ENCODE results near the gene PACRG. TPM values are rescaled to one million over a fixed set of nuclear protein-coding genes. Genes with fewer than 3 reads are reported as not detected.

Gene PACRG
- polyA plus RNA-seq, 1 donor (not counting 4 experiments of a cell fraction or from before 2014, with no cell fraction given) = 0.31 TPM

DNA sequence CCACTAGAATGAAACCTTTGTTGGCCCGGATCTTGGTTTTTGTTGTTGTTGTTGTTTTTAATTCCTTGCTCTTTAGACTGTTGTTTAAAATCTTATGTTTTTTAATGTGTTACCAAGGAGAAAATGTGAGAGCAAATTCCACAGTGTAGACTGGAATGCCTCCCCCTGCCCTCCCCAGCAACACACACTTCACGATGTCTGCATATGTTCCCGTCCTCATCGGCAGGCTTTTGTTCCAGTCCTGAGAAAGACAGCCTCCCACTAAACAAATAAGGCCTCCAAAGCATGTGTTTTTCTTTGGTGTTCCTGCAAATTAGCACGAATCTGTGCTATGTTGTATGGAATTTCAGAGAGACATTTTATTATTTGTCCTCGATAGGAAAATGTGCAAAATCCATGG lies 423.4 kb downstream of the PACRG start:
- no peak overlapping the region for H2AFZ ChIP-seq (ENCODE audit: control insufficient read depth, low read length)
- FAIRE-seq (no peak), DNase-seq (ENCODE audit: low read depth, low spot score) (no peak)
- H3K36me3 ChIP-seq (ENCODE audit: control insufficient read depth in 2 of 2, extremely low read depth in 1 of 2, insufficient read depth in 2 of 2, low read length in 2 of 2) = no peaks in the 10 kb centered on the region
- no peak overlapping the region for H3K27ac ChIP-seq (ENCODE audit: control insufficient read depth, insufficient read depth, low read length)
- no peaks in the 10 kb centered on the region for H3K4me1 ChIP-seq (ENCODE audit: control insufficient read depth, extremely low read depth, insufficient read depth, low read length)
- peaks cover 2% of the 10 kb centered on the region for H3K9me3 ChIP-seq (ENCODE audit: control insufficient read depth, low read depth, low read length)
- no peaks in the 10 kb centered on the region for H3K27me3 ChIP-seq (ENCODE audit: control insufficient read depth, extremely low read depth, insufficient read depth, low read length)
- H3K4me3 ChIP-seq (ENCODE audit: control insufficient read depth in 2 of 3, extremely low read depth in 1 of 3, insufficient read depth in 2 of 3, low read depth in 1 of 3, low read length in 3 of 3) = no peak overlapping the region
- no peak overlapping the region for H3K4me2 ChIP-seq (ENCODE audit: control insufficient read depth, extremely low read depth, insufficient read depth, low read depth, low read length)
- no peaks in the 10 kb centered on the region for H3K9me1 ChIP-seq (ENCODE audit: control insufficient read depth, extremely low read depth, insufficient read depth, low read length)
- no peaks in the 10 kb centered on the region for H3K79me2 ChIP-seq (ENCODE audit: control insufficient read depth, insufficient read depth, low read length)
- H3K9ac ChIP-seq (ENCODE audit: control insufficient read depth, extremely low read depth, insufficient read depth, low read length) = no peak overlapping the region
- dilution Hi-C loops (cut with MboI; ENCODE audit: extremely low pct_ligation_motif_present, low sequenced_read_pairs) = no loop called here
- H4K20me1 ChIP-seq (ENCODE audit: control insufficient read depth, extremely low read depth, insufficient read depth, low read length) = no peaks in the 10 kb centered on the region
- TF ChIP-seq EZH2 (IDR thresholded peaks at IDR 0.05; ENCODE audit: low read length) = no peak
- TF ChIP-seq, protein P1, sequence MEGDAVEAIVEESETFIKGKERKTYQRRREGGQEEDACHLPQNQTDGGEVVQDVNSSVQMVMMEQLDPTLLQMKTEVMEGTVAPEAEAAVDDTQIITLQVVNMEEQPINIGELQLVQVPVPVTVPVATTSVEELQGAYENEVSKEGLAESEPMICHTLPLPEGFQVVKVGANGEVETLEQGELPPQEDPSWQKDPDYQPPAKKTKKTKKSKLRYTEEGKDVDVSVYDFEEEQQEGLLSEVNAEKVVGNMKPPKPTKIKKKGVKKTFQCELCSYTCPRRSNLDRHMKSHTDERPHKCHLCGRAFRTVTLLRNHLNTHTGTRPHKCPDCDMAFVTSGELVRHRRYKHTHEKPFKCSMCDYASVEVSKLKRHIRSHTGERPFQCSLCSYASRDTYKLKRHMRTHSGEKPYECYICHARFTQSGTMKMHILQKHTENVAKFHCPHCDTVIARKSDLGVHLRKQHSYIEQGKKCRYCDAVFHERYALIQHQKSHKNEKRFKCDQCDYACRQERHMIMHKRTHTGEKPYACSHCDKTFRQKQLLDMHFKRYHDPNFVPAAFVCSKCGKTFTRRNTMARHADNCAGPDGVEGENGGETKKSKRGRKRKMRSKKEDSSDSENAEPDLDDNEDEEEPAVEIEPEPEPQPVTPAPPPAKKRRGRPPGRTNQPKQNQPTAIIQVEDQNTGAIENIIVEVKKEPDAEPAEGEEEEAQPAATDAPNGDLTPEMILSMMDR (optimal IDR thresholded peaks at IDR 0.05 in 1 of 3, IDR thresholded peaks at IDR 0.05 in 1 of 3, conservative IDR thresholded peaks at IDR 0.05 in 1 of 3; ENCODE audit: extremely low read depth in 1 of 3, insufficient read depth in 2 of 3, low read length in 3 of 3) = no peak

DNA sequence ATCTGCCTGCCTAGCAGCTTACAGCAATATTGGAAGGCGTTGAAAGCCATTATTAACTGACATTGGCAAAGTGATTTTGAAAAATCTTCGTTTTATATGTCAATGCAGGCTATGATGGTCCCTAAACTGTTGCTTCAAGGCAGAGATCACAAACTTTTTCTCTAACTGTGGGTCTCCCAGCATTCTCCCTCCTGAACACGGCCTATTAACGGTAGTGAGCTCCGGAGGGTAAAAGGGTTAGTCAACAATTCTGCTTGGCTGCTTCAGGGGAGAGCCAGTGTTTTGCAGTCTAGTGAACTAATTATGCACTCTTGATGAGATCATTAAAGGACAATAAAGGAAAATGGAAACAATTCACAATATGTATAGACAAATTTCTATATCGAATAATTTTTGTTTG lies 424.9 kb downstream of the PACRG start:
- no peak overlapping the region for H3K27ac ChIP-seq (ENCODE audit: control insufficient read depth, insufficient read depth, low read length)
- H3K36me3 ChIP-seq (ENCODE audit: control insufficient read depth in 2 of 2, extremely low read depth in 1 of 2, insufficient read depth in 2 of 2, low read length in 2 of 2) = no peaks in the 10 kb centered on the region
- peaks cover 2% of the 10 kb centered on the region for H3K9me3 ChIP-seq (ENCODE audit: control insufficient read depth, low read depth, low read length)
- no peaks in the 10 kb centered on the region for H3K79me2 ChIP-seq (ENCODE audit: control insufficient read depth, insufficient read depth, low read length)
- dilution Hi-C loops (cut with MboI; ENCODE audit: extremely low pct_ligation_motif_present, low sequenced_read_pairs) = no loop called here
- no peak overlapping the region for H3K4me2 ChIP-seq (ENCODE audit: control insufficient read depth, extremely low read depth, insufficient read depth, low read depth, low read length)
- DNase-seq (ENCODE audit: low read depth, low spot score) (no peak), FAIRE-seq (no peak)
- no peaks in the 10 kb centered on the region for H3K27me3 ChIP-seq (ENCODE audit: control insufficient read depth, extremely low read depth, insufficient read depth, low read length)
- TF ChIP-seq, protein P1 (optimal IDR thresholded peaks at IDR 0.05 in 1 of 3, IDR thresholded peaks at IDR 0.05 in 1 of 3, conservative IDR thresholded peaks at IDR 0.05 in 1 of 3; ENCODE audit: extremely low read depth in 1 of 3, insufficient read depth in 2 of 3, low read length in 3 of 3) = no peak
- TF ChIP-seq EZH2 (IDR thresholded peaks at IDR 0.05; ENCODE audit: low read length) = no peak
- H3K9me1 ChIP-seq (ENCODE audit: control insufficient read depth, extremely low read depth, insufficient read depth, low read length) = no peaks in the 10 kb centered on the region
- no peaks in the 10 kb centered on the region for H3K4me1 ChIP-seq (ENCODE audit: control insufficient read depth, extremely low read depth, insufficient read depth, low read length)
- no peak overlapping the region for H3K9ac ChIP-seq (ENCODE audit: control insufficient read depth, extremely low read depth, insufficient read depth, low read length)
- no peaks in the 10 kb centered on the region for H4K20me1 ChIP-seq (ENCODE audit: control insufficient read depth, extremely low read depth, insufficient read depth, low read length)
- no peak overlapping the region for H3K4me3 ChIP-seq (ENCODE audit: control insufficient read depth in 2 of 3, extremely low read depth in 1 of 3, insufficient read depth in 2 of 3, low read depth in 1 of 3, low read length in 3 of 3)
- no peak overlapping the region for H2AFZ ChIP-seq (ENCODE audit: control insufficient read depth, low read length)
